RKO (cell line): ENCODE data around the gene HMX1.
A peak's percentile ranks its signal among the peaks of the same experiment; 100 is the strongest.

Experiments
- DNase-seq: peaks from one replicate; pipeline ENCODE4 v3.0.0-alpha.2; 2016; ENCODE audit warnings: low spot score

HMX1 gene

DNA sequence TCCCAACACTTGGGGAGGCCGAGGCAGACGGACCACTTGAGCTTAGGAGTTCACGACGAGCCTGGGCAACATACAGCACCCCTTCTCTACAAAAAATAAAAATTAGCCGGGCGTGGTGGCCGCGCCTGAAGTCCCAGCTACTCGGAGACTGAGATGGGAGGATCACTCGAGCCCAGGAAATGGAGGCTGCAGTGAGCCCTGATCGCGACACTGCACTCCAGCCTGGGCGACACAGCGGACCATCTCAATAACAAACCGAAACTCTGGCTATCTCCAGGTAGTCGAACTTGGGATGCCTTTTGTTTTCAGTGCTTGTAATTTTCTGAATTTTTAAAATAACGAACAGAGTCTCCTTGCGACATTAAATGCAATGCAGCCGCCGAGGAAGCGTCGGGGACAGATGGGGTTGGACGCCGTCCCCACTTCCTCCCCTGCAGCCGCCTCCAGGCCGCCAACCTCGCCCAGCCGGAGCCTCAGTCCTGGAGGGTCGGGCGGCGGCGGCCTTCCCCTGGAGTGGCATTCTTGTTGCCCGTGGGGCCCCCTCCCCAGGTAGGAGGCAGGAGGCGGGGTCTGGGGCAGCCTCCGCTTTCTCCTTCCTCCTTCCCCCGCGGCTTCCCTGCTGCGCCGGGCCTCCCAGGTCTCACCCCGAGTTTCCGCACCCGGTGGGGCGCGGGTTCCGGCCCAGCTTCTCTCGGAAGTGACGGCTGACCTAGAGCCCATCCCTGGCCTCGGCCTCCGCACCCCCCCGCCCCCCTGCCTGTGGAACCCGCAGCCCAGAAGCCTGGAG, 14.6 kb downstream of the HMX1 start:
- DNase-seq, result no peak

DNA sequence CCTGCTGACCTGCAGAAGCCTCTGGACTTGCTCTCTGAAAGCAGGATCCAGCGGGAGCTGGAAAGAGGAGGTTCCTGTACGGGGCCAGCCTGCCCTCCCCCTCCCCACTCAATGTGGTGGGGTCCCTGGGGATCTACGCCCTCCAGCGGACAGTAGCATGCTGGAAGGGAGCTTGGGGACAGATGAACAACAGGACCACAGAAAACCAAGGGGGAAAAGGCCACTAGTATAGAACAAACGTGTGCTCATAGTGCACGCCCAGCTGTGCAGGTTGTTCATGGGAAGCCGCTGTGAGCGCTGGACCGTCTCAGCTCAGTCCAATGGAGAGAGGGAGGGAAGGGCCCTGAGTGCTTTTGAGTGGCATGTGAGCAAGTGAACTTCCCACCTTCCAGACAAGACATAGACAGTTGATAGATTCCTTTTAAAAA, 15.8 kb downstream of the HMX1 start:
- no peak for DNase-seq

DNA sequence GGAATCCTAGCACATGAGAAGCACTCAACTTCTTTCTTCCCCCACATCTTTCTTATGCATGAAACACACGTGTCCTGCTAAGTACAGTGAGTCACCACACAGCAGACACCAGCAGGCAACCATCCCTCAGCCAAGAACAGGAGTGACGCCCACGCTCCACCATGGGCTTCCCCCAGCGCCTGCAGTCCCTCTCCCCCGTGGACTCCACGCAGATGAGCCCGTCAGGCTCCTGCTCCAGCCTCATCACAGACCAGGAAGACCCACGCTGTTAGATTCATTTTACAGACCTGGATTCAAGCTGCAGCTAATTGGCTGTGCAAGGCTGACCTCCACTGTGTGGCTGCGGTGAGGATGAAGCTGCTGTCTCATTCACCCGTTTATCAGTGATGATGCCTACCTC, 16.7 kb downstream of the HMX1 start:
- peak; percentile 34 for DNase-seq

DNA sequence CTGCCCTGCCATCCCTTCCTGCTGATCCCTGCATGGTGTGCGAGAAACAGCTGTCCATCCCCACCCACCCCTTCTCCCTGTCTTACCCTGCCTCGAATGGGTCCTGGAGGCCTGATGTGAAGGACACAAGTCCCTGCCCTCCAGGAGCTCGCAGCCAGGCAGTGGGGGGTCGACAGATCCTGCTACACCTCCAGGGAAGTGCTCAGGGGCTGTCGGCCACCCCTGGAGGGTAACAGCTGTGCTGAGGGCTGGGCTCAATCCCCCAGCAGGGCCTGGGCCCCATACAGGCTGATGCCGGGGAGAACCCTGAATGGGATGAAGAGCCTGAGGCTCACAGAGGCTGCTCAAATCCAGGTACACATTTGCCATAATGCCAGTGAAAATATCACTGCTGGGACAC, 17.6 kb downstream of the HMX1 start:
- DNase-seq, result no peak

DNA sequence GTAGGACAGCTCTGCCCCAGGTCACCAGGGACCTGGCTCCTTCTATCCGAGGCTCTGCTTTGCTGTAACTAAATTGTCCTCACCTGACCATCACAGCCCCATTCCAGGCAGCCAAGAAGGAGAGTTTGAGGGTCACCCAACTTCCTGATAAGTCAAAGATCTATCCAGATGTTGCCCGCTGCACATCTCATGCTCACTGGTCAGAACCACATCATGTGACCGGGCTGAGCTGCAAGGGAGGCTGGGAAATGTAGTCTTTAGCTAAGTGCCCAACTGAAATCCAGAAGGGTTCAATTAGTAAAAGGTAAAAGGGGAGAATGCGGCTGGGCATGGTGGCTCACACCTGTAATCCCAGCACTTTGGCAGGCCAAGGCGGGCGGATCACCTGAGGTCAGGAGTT, 18.4 kb downstream of the HMX1 start:
- DNase-seq, result no peak

DNA sequence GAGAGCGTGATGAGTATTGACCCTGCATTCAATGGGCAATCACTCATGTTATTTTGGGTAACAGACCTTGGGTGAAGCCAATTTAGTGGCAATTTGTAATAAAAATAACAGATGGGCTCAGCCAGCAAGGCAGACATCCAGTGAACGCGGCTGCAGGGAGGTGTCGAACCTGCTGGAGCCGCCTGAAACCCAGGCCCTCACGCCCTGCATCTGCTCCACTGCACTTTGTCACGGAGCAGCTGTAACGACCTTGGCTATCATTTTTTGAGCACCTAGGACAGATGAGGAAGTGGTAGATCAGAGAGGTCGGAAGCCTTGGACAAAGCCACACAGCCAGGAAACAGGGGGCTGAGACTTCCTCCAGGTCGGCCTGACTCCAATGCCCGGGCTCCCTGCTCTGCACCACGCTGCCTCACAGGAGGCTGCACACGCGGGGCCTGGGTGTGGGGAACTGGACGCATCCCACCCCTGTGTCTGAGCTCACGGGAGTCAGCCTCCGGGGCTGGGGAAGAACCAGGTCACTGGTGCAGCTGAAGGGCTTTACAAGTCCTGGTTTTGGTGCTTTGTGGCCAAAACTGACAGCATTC, 19.4 kb downstream of the HMX1 start:
- DNase-seq, result no peak

DNA sequence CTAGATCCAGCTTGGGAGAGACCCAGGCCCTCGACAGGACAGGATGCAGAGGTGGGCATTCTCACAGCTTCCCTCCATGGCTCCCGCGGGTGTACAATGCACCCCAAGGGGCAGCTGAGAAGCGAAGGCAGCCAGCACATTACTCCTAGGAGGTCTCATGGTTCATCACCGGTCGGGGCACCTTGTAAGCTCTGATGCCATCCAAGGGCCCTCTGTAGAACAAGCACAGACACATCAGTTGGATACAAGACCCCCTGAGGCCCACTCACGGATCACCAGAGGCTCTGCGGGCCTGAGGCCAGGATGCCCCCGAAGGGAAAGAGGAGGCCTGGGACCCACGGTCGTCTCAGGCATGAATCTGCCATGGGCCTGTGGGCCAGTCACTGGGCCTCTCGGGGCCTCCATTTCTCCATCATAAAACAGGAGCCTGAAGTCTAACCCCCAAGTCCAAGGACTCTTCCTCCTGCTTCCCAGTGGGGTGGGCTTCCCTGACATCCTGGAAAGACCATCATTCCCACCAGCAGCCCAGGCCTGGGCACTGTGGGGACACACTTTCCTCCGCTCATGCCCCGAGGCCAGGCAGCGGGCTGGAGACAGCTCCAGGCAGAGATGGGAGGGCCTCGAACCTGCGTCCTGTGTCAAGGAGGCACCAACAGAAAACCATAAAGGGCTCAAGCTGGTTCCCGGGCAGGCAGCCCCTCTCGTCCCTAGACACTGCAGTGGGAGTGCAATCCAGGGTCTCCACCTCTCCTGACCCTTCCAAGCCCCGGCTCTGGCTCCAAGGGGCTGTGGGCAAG, 20.1 kb downstream of the HMX1 start:
- no peak for DNase-seq

DNA sequence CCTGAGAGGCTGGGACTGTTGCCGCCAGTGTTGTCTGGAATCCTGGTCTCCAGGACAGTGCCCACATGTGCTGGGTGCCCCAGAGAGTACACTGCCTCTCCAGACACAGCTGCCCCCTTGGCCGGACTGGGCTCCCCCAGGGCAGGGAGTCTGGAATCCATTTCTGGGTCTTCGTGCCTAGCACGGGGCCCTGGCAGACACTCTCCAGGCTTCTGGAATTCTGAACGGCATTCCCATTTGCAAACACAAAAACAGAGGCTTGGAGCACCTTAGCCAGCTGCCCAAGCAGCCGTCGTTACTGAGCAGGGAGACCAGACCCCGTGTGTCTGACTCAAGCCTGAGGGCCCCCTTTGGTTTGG, 20.8 kb downstream of the HMX1 start:
- no peak for DNase-seq

DNA sequence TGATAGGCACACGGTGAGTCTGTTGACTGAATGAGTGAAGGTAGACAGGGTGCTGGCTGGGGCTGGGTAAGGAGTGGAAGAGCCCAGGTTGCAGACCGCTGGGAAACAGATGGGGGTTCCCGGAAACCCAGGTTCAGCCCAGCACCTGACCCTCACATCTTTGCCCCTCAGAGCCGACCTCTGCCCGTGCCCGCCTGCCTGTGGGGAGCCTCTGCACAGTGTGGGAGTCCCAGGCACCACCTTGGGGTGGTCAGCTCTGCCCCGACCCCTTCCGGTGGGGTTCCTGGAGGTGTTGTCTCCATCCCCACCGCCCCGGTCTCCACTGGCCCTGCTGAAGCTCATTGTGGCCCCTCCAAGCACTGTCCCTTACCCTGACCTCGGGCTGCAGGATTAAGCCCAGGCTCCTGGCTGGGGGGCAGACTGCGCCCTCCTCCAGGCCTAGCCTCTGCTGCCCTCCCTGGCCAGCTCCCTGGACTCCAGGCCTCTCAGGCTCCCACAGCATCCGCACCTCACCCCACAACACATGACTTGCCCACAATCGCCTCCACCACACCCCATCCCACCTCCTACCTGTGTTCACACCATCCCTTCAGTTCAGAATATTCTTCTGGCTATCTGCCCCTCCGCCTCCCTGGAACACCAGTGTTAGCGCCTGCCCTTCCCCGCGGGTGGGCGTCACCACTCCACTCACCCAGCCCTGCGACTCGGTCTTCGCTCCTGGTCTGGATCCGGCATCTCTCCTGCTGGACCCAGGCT, 21.4 kb downstream of the HMX1 start:
- DNase-seq, result no peak

DNA sequence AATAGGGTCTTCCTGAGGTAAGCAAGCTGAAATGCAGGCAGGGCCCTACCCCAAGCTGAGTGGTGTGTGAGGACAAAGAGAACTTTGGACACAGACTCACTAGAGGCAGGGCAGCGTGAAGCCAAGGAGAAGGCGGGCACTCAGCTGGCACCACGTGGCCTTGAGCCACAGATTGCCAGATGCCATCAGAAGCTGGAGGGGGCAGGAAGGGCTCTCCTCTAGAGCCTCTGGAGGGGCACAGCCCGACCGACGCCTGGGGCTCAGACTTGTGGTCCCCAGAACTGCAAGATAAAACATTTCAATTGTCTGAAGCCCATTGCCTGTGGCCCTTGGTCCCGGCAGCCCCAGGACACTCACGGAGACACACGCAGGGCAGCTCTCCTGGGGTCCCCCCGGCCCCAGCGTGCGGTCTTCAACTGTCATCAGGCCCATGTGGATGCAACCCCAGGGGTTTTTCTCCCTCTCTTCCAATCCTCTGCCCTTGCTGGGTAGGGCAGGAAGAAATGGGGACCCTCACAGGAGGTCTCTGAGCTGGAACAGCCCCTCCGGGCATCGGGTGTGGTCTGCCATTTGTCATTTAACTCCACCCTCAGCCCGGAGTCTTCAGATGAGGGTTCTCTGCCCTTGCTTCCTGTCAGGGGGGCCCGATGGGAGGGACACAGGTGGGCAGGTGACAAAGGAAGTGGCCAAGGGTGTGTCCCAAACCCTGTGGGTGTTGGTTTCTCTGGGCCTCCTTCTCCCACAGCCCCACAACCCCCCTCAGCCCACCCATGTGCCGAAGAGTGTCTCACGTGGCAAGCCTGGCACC, 22.2 kb downstream of the HMX1 start:
- no peak for DNase-seq

DNA sequence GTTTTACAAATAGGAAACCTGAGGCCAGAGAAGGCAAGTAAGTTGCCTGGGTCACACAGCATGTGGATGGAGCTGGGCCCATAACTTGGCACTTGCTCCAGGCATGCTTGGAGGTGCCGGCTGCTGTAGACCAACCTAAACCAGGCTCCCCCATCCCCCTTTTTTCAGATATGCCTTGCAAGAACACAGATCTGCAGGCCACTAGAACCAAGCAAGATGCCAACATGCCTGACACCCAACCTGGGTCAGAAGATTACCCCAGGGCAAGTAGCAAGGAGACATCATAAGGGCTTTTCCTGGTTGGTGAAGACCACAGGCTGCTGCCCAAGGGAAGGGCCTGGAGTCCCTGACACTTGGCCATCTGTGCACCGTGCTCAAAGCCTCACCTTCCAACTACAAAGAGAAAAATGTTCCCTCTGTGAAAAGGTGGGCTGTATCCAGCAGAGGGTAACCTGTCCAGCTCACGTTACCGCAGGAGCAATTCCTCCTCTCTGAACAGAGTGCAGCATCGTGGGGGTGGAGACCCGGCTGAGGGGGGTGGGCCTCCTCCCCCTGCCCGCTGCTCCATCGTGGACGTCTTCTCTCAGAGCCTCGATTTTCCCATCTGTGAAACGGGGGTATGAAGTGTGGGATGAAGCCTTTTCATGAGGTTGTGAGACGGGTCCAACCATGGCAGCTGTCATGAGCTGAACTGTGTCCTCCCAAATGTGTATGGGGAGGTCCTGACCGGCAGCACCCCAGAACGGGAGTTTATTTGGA, 23.0 kb downstream of the HMX1 start:
- DNase-seq, result no peak

DNA sequence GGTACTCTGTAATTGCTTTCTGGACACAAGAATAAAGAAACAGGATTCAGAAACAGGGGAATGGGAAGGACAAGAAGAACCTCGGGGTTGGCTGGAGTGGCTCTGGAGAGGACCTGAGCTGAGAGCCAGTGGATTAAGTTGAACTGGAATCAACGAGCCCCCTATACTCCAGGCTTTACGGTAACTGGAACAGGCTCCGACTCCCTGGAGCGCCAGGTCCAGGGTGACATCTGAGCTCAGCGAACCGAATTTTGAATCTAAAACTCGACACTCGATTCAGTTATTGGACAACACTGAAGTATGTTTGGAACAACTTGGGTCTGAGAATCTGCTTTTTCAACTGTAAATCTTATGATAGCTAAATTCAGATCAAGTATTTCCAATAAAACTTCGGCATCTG, 23.9 kb downstream of the HMX1 start:
- peak; percentile 15 for DNase-seq

DNA sequence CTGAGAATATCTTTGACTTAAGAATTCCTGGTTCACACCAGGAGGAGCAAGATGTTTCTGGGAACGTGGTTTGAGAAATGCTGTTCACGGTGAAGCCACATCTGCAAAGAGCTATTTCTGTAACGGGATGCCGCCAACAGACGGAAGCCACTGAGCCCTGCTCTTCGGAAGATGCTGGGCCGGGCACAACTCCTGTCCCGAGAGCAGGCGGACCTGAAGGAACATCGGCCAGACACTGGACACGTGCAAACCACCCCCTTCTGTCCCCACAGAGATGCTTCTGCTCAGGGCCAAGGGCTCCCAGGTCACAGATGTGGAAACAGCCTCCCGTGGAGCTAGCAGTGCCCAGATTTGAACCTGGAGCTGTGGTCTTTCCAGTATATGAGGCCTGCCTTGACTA, 24.3 kb downstream of the HMX1 start:
- no peak for DNase-seq

DNA sequence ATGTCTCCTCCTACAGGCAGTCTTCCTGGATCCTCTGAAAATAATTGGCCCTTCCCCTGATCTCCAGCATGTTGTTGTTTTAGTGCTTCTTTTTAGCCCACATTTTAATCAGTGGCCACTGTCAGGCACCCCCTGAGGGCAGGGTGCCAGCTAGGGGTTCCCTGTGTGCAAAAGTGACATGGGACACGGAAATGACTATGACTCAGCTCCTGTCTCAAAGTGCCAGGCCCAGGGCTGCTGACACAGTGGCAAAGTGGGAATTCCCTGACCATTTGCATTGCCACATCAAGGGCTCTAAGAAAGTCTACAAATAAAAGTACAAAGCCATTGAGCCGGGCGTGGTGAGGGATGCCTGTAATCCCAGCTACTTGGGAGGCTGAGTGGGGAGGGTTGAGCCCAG, 24.8 kb downstream of the HMX1 start:
- no peak for DNase-seq

DNA sequence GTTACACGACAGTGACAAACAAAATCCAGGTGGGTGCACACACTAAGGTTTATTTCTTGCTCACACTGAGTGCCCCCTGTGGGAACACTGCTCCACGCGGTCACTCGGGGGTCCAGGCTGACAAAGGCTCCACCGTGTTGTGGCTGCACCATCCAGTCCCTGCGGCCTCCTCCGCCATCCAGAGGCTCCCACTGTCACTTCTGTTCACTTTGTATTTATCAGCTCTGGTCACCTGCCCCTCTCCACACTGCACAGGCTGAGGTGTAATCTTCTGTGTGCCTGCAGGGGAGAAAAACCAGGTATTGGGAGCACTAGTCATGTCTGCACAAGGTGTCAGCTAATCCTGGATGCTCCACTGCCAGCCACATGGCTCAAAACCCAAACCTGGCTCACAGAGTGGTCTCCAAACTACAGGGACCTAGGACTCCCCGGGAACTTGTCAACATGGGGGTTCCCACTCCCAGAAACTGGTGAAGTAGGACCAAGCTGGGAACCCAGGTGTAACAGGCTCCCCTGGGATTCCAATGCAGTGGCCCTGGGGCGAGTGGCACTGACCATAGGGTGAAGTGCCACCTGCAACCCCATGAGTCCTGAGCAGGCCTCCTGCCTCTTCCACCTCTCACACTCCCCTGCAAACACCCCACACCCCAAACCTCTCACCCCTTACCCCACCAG, 25.5 kb downstream of the HMX1 start:
- no peak for DNase-seq

DNA sequence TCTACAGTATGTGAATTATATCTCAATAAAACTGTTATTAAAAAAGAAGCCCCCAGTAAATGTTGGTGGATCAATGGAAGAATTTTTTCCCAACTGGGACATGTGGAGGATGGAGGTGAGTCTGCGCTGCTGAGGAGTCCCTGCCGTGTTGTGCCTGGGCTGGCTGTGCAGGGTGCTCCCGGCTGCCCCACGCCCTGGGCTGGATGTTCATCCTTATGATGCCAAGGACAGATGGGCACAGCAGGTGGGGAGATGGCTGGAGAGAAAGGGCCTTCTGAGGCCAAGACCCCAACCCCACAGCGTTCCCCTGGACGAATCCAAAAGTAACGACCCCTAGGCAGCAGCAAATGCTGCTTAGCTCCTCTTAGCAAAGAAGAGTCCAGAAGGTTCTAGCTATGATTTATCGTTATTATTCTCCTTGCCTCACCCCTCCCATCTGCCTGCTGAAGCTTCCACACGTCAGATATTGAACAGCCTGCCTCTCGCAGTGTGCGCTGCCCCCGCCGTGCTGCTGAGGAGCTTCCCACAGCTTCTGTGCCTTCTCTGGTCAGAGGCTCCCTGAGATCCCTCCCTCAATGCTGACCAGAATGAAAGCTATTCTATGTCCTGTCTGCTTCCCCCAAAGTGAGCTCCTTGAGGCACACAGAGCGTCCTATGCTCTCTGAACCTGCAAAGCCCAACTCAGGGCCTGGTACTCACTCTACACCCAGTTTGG, 26.5 kb downstream of the HMX1 start:
- no peak for DNase-seq

DNA sequence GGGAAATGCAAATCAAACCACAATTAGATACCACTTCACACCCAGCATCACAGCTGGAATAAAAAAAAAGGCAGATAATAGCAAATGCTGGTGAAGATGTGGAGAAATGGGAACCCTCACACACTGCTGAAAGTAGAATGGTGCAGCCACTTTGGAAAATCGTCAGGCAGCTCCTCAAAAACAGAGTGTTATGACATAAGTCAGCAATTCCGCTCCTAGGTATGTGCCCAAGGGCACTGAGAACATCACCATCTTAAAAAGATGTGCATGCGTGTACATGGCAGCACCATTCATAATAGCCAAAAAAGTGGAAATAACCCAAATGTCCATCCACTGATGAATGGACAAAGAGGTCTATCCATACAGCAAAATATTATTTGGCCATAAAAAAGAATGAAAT, 28.0 kb downstream of the HMX1 start:
- no peak for DNase-seq

DNA sequence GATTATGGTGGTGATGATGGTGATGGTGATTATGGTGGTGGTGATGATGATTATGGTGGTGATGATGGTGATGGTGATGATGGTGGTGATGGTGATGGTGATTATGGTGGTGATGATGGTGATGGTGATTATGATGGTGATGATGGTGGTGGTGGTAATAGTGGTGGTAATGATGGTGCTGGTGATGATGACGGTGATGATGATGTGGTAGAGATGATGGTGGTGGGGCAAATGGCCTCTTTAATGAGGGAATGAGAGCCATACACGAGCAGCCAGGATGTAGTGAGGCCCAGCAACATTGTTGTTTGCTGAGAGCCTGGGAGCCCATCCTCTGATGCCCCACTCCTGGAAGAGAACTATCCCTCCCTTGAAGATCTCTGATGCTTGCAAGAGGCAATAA, 29.0 kb downstream of the HMX1 start:
- DNase-seq, result no peak

DNA sequence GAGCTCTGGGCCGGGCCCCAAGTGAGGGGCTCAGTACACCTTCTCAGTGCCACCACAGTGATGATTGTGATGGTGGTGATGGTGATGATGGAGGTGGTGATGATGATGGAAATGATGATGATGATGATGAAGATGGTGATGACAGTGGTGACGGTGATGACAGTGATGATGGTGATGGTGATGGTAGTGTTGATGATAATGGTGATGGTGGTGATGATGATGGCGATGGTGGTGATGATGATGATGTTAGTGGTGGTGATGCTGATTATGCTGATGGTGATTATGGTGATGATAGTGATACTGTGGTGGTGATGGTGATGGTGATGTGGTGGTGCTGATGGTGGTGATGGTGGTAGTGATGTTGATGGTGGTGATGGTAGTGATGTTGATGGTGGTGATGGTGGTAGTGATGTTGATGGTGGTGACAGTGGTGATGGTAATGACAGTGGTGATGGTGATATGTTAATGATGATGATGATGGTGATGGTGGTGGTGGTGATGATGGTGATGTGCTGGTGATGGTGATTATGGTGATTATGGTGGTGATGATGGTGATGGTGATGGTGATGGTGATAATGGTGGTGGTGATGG, 29.9 kb downstream of the HMX1 start:
- no peak for DNase-seq
